ENCODE results near the gene IFT88.
"Not testable (repeated sequence)": the region's sequence is repeated elsewhere in the genome, so short reads cannot be mapped to it uniquely, and the experiment has no call there.

DNA sequence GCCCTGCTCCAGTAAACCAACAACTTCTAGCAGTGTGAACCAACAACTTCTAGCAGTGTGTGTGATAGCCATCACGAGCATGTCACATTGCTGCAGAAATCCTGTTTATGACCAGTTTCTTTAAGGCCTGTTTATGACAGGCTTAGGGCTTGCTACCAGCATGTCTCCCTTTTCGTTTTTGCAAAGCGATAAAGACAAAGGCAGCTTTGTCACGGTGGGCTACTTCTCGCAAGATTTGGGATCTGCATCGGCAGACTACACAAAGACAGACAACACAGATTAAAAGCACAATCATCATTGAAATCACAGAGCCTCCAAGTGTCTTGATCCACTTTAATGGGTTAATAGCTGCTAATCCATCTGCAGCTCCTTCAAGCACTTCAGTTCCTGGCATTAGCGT, 111.6 kb downstream of the IFT88 start:
- TF ChIP-seq, protein P1, sequence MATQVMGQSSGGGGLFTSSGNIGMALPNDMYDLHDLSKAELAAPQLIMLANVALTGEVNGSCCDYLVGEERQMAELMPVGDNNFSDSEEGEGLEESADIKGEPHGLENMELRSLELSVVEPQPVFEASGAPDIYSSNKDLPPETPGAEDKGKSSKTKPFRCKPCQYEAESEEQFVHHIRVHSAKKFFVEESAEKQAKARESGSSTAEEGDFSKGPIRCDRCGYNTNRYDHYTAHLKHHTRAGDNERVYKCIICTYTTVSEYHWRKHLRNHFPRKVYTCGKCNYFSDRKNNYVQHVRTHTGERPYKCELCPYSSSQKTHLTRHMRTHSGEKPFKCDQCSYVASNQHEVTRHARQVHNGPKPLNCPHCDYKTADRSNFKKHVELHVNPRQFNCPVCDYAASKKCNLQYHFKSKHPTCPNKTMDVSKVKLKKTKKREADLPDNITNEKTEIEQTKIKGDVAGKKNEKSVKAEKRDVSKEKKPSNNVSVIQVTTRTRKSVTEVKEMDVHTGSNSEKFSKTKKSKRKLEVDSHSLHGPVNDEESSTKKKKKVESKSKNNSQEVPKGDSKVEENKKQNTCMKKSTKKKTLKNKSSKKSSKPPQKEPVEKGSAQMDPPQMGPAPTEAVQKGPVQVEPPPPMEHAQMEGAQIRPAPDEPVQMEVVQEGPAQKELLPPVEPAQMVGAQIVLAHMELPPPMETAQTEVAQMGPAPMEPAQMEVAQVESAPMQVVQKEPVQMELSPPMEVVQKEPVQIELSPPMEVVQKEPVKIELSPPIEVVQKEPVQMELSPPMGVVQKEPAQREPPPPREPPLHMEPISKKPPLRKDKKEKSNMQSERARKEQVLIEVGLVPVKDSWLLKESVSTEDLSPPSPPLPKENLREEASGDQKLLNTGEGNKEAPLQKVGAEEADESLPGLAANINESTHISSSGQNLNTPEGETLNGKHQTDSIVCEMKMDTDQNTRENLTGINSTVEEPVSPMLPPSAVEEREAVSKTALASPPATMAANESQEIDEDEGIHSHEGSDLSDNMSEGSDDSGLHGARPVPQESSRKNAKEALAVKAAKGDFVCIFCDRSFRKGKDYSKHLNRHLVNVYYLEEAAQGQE (IDR thresholded peaks at IDR 0.05; ENCODE audit: borderline replicate concordance): not testable (repeated sequence)
- TF ChIP-seq, protein P1 (CRISPR knock-in tag; IDR thresholded peaks at IDR 0.05; ENCODE audit: low read depth): not testable (repeated sequence)
- TF ChIP-seq, protein P2, sequence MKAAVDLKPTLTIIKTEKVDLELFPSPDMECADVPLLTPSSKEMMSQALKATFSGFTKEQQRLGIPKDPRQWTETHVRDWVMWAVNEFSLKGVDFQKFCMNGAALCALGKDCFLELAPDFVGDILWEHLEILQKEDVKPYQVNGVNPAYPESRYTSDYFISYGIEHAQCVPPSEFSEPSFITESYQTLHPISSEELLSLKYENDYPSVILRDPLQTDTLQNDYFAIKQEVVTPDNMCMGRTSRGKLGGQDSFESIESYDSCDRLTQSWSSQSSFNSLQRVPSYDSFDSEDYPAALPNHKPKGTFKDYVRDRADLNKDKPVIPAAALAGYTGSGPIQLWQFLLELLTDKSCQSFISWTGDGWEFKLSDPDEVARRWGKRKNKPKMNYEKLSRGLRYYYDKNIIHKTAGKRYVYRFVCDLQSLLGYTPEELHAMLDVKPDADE (conservative IDR thresholded peaks at IDR 0.05; ENCODE audit: control insufficient read depth, low read depth, low read length): not testable (repeated sequence)
- not testable (repeated sequence) for TF ChIP-seq SRF (CRISPR knock-in tag; IDR thresholded peaks at IDR 0.05); ZNF696 (CRISPR knock-in tag; conservative IDR thresholded peaks at IDR 0.05)

Data from K562 (cell line).